OCI-M1 (cell line): ENCODE results near the gene MLLT3.
A peak's percentile ranks its signal among the peaks of the same experiment; 100 is the strongest.

Experiments used
- DNase-seq: peaks from one replicate; lab custom pipeline; 2025; lab: John Stamatoyannopoulos, UW

MLLT3 gene

DNA sequence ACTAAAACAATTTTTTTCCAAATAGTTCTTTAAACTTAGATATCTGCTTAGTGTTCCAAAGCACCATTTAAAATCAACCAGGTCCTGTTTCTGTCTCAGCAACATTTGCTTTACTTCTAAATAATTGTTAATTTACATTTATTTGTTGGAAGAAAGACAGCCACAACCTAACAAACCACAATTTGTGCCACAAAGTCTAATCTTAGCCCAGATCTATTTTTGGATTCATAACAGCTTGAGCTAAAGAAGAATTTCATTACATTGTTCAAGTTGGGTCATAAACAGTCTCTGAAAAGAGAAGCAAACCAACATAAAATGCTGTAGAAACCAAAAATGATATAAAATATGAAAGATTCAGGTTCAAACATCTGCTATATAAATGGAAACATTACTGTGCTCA lies 24.4 kb downstream of the MLLT3 start:
- DNase-seq = no peak

DNA sequence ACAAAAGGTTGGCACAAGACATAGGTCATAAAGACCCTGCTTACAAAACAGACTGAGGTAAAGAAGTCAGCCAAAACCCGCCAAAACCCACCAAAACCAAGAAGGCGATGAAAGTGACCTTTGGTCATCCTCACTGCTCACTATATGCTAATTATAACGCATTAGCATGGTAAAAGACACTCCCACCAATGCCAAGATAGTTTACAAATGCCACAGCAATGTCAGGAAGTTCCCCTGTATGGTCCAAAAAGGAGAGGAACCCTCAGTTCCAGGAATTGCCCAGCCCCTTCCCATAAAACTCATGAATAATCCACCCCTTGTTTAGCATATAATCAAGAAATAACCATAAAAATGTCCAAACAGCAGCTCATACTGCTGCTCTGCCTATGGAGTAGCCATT lies 27.7 kb downstream of the MLLT3 start:
- no peak for DNase-seq

DNA sequence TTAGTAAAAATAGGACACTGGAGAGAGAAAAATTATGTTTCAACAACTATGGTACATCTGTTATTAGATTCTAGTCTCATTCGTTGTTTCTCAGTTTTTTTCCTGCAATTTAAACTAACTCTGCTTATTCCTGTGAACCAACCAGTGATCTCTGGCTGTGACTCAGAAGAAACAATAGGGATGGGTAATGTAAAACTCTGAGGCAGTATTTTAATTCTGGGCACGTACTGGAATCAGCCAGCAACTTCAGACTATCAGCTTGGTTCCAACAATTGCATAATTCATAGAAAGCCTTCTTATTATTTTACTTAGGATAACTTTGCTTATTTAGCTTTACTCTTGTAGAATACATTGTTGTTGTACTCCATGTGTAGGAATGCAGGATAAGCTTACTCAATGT lies 28.8 kb downstream of the MLLT3 start:
- DNase-seq = no peak

GRCh38 chr9:20593105-20593504 lies 29.2 kb downstream of the MLLT3 start:
- no peak for DNase-seq

DNA sequence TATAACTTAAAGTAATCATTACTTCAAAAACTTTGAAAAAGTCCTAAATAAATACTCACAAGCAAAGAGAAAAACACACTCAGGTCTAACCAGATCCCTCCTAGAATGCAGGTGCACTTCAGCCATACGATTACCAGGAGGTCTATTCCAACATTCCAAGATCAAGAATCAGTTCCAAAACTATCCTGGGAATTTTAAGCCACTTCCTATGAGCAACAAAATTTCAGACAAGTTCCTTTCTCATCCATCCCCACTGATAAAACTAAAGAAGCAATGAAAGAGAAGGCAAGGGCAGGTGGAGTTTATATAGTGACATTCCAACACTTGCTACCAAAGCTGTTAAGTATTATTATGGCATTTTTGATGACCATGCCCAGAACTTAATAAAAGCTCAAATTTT lies 29.6 kb downstream of the MLLT3 start:
- DNase-seq = no peak

DNA sequence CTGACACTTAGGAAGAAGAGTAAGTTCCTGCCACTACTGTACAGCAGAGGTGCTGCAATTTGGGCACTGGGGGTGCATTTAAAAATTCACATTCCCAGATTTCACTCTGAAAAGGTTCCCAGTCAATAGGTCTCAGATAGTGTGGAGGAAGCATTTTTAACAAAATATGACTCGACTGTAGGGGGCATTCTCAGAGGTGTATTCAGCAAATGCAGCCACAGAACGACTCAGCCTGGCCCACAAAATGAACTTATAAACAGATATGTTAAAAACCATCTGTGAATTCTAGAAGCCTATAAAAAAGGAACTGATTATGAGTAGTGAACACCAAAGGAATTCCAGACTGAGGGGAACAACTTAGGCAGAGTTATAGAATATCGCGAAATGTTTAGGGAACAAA lies 31.1 kb downstream of the MLLT3 start:
- no peak for DNase-seq

DNA sequence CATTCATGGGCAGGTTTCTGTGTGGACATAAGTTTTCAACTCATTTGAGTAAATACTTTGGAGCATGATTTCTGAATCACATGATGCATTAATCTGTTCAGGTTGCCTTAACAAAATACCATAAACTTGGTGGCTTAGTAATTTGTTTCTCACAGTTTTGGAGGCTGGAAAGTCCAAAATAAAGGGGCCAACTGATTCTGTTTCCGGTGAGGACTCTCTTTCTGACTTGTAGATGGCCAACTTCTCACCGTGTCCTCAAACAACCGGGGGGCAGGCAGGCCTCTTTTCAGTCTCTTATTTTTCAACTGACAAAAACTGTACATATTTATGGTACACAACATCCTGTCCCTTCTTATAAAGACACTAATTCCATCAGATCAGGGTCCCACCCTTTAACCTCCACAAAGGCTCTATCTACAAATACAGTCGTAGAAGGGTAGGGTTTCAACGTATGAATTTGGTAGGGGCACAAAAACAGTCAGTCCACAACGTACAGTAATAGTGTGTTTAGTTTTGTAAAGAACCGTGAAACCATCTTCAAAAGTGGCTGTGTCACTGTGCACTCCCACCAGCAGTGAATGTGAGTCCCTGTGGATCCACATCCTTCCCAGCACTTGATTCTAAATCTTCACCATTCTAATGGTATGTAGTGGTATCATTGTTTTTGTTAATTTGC lies 37.2 kb downstream of the MLLT3 start:
- DNase-seq = no peak

DNA sequence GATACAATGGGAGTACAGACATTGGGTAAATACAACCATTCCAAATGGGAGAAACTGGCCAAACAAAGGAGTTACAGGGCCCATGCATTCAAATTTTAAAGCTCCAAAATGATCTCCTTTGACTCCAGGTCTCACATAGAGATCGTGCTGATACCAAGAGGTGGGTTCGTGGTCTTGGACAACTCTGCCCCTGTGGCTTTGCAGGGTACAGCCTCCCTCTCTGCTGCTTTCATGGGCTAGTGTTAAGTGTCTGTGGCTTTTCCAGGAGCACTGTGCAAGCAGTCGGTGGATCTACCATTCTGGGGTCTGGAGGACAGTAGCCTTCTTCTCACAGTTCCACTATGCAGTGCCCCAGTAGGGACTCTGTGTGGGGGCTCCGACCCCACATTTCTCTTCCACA lies 39.2 kb downstream of the MLLT3 start:
- DNase-seq = peak; percentile 25

GRCh38 chr9:20582150-20582549 lies 40.1 kb downstream of the MLLT3 start:
- DNase-seq = no peak

DNA sequence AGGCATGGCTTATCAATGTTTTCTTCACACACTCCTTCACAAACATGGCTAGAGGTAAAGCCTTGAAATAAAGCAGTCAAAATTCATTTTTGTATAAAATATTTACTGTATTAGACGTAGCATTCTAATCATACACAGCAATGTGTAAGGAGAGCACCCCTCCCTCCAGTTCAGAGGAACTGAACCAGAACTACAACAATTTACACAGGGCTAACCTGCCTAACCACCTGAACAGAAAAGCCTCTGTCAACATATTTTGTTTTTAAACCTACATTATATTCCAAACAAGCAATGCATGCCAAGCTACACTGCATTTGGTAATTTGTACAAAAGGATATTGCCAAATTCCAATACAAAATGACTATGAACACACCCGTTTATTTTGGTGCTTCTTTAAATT lies 41.6 kb downstream of the MLLT3 start:
- DNase-seq = no peak

- no peak for DNase-seq
Observed at GRCh38 chr9:20579524-20580314, 42.6 kb downstream of the MLLT3 start.

DNA sequence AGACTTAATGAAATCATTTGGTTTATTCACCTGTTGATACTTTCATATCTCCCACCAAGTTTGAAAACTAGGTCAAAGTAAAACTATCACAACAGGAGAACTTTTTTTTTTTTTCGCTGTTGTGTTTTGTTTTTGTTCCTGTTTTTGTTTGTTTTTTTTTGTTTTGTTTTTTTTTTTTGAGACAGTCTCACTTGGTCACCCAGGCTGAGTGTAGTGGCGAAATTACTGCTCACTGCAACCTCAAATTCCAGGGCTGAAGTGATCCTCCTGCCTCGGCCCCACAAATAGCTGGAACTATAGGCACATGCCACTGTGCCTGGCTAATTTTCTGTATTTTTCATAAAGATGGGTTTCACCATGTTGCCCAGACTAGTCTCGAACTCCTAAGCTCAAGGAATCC lies 49.3 kb downstream of the MLLT3 start:
- DNase-seq = no peak

DNA sequence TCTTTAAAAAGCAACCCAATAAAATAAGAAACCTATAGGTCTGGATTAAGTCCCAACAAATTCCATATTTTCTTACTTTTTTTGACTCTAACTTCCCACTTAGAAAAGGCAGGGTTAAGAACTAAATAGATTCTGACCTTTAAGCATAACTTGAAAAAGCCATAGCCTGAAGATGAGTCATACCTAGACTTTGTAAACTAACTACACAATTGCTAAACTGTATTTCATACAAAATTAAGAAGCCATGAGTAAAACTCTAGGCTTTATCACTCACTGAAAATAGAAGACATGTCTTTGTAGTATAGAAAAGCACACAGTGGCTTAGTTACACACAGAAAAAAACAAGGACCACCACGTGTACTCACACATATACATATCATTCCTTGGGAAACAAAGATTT lies 51.5 kb downstream of the MLLT3 start:
- no peak for DNase-seq

DNA sequence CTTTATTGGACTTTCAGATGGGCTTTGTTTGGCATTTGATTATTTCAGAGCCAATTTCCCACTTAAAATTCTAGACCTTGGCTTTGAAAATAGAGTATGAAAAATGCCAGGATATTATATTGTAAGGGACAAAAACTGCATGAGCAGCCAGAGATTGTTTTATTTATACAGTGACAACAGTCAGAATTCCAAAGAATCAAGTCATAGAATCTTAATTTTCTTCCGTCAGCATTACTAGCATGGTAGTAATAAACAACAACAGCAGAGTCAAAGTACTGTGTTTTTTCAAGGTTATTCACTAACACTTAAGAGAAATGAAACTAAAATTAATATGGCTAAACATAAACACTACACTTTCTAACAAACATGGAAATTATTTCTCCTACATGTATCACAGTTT lies 52.2 kb downstream of the MLLT3 start:
- DNase-seq = no peak

- DNase-seq = no peak
Observed at GRCh38 chr9:20569525-20569924, 52.8 kb downstream of the MLLT3 start.

DNA sequence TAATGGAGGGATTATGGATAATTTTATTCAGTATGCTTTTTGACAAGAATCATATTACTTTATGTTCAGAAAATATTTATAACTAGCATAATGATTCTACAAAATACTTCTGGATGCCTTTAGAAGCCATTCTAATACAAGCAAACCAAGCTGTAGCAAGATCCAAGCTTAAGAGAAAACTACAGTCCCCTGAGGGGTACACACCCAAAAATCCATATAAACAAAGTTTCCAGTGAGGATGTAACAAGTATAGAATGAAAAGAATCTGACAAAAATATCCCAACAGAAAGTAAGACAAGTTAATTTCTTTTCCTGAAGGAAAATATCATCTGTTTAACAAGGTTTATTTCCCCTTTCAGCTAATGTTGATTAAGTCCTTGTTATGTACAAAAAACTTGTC lies 53.9 kb downstream of the MLLT3 start:
- no peak for DNase-seq

DNA sequence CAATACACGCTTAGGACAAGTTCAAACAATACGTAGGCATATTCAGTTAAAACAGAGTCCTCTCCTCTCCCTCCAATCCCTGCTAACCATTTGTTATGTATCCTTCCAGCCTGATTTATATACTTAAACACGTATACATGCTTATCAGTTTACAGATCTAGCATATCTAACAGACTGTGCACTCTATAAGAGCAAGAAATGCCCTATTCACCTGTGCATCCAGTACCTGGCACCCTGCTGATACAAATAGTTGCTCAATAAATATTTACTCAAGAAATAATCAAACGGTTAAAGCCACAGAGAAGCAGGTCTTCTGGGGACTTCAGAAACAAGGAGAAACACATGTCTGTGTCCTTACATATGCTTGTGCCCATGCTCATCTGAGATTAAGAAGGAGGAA lies 55.9 kb downstream of the MLLT3 start:
- no peak for DNase-seq

GRCh38 chr9:20564650-20565049 lies 57.6 kb downstream of the MLLT3 start:
- DNase-seq = no peak

GRCh38 chr9:20563917-20564316 lies 58.4 kb downstream of the MLLT3 start:
- no peak for DNase-seq

DNA sequence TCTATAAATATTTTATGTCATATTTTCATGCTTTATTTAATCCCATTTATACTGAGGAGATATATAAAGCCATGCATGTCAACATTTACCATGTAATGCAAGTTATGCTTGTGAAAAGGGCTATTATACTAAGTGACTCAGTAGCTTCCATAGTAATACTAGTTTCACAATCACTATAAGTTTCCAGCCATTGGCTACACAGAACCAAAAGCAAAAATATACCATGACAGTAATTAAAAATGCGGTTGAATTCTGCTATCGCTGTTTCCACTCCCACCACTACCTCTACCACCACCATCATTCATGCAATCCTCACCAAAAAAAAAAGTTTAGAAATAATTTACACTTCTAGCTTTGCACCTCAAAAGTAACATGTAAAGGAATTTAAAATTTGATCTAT lies 60.2 kb downstream of the MLLT3 start:
- peak; percentile 56 for DNase-seq

GRCh38 chr9:20561531-20561930 lies 60.8 kb downstream of the MLLT3 start:
- DNase-seq = no peak

DNA sequence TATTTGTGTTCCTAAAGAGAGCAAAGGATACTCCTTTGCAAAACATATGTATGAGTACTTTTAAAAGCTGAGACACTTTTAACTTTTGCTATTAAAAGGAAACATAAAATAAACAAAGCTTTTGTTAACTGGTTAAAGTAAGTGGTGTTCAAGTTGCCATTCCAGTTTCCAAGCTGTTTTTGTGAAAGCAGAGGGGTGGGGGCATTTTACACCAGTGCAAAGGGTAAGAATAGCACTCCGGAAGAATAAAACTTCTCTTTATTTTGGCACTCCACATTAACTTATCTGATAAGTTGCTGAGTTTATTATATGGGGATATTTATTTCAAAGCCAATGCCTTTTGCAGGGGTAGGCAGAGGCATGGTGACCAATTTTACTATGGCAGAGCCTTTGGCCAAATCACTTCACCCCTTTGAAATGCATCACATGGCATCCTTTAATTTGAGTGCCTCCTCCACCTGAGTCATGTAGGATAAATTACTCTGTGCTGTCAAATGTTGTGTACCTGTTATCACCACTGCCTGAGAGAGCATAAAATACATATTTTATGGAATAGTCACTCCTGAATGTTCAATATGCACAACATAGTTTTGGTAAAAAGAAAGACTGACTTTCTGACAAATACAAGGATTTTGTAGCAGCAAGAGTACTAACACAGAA lies 62.9 kb downstream of the MLLT3 start:
- no peak for DNase-seq

- peak; percentile 8 for DNase-seq
Observed at GRCh38 chr9:20558566-20559016, 63.7 kb downstream of the MLLT3 start.
